ENCODE measurements around the gene MTCH1. TPM values are rescaled to one million over a fixed set of nuclear protein-coding genes. Genes with fewer than 3 reads are reported as not detected.

MTCH1 gene
- total and polyA plus RNA-seq, 9 of the 15 experiments (the other 6 are each of a cell fraction or from before 2014, with no cell fraction given): 7.9 to 161 (median 118) TPM

DNA sequence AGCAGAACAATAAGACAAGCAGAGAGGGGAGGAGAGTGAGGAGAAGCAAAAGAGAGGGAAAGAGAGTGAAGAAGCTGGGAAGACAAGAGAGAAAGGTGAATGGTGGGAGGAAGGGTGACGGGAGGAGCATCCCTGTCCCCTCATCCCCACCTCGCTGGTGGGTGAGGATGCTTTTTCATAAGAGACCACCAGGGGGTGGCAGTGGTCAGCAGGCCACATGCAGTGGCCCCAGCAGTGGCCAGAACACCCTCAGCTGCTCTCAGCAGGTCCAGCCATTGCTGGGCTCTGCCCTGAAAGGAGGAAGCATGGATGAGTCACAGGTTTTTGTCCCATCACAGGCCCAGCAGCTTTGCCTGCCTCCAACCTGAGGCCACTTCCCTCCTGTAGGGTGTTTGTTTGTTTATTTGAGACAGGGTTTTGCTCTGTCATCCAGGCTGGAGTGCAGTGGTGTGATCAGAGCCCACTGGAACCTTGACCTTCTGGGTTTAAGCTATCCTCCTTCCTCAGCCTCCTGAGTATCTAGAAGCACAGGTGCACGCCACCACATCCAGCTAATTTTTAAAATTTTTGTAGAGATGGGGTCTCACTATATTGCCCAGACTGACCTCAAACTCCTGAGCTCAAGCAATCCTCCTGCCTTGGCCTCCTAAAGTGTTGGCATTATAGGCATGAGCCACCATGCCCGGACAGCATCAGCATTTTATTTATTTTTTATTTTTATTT is 43.4 kb upstream of the MTCH1 start (continued):
- TF ChIP-seq STAT5A (IDR thresholded peaks at IDR 0.05; ENCODE audit: borderline replicate concordance, low read length): no peak
- TF ChIP-seq C11orf30 (IDR thresholded peaks at IDR 0.05; ENCODE audit: low read depth): peak; percentile 89
- TF ChIP-seq POLR2A (conservative IDR thresholded peaks at IDR 0.05): no peak
- TF ChIP-seq ZNF707 (CRISPR knock-in tag; conservative IDR thresholded peaks at IDR 0.05): no peak
- peak; percentile 94; the same call in 1 of the 2 replicates for TF ChIP-seq NR1H2 (CRISPR knock-in tag; IDR thresholded peaks at IDR 0.05)
- TF ChIP-seq, protein P1, sequence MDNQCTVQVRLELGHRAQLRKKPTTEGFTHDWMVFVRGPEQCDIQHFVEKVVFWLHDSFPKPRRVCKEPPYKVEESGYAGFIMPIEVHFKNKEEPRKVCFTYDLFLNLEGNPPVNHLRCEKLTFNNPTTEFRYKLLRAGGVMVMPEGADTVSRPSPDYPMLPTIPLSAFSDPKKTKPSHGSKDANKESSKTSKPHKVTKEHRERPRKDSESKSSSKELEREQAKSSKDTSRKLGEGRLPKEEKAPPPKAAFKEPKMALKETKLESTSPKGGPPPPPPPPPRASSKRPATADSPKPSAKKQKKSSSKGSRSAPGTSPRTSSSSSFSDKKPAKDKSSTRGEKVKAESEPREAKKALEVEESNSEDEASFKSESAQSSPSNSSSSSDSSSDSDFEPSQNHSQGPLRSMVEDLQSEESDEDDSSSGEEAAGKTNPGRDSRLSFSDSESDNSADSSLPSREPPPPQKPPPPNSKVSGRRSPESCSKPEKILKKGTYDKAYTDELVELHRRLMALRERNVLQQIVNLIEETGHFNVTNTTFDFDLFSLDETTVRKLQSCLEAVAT (IDR thresholded peaks at IDR 0.05): peak; percentile 33 to 77; a peak in 2 of 4 replicates
- peak; percentile 40; the same call in 1 of the 2 replicates for TF ChIP-seq TEAD4 (IDR thresholded peaks at IDR 0.05; ENCODE audit: low read length)
- TF ChIP-seq TEAD4 (CRISPR knock-in tag; IDR thresholded peaks at IDR 0.05; ENCODE audit: borderline replicate concordance): no peak
- TF ChIP-seq, protein P2, sequence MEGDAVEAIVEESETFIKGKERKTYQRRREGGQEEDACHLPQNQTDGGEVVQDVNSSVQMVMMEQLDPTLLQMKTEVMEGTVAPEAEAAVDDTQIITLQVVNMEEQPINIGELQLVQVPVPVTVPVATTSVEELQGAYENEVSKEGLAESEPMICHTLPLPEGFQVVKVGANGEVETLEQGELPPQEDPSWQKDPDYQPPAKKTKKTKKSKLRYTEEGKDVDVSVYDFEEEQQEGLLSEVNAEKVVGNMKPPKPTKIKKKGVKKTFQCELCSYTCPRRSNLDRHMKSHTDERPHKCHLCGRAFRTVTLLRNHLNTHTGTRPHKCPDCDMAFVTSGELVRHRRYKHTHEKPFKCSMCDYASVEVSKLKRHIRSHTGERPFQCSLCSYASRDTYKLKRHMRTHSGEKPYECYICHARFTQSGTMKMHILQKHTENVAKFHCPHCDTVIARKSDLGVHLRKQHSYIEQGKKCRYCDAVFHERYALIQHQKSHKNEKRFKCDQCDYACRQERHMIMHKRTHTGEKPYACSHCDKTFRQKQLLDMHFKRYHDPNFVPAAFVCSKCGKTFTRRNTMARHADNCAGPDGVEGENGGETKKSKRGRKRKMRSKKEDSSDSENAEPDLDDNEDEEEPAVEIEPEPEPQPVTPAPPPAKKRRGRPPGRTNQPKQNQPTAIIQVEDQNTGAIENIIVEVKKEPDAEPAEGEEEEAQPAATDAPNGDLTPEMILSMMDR (IDR thresholded peaks at IDR 0.05 in 2 of 3, conservative IDR thresholded peaks at IDR 0.05 in 1 of 3; ENCODE audit: insufficient read depth in 2 of 3, low read depth in 1 of 3, low read length in 3 of 3): peak; percentile 96 to 99 (median 97)
- peak; percentile 29; the same call in 1 of the 2 replicates for TF ChIP-seq ELF4 (CRISPR knock-in tag; IDR thresholded peaks at IDR 0.05)
- no peak for TF ChIP-seq TGIF2 (CRISPR knock-in tag; IDR thresholded peaks at IDR 0.05)
- TF ChIP-seq CBX3 (IDR thresholded peaks at IDR 0.05; ENCODE audit: borderline replicate concordance in 1 of 2, low read length in 2 of 2): peak in 1 of 2 experiments; percentile 93; a peak in 1 of 3 replicates
- TF ChIP-seq, protein P3, sequence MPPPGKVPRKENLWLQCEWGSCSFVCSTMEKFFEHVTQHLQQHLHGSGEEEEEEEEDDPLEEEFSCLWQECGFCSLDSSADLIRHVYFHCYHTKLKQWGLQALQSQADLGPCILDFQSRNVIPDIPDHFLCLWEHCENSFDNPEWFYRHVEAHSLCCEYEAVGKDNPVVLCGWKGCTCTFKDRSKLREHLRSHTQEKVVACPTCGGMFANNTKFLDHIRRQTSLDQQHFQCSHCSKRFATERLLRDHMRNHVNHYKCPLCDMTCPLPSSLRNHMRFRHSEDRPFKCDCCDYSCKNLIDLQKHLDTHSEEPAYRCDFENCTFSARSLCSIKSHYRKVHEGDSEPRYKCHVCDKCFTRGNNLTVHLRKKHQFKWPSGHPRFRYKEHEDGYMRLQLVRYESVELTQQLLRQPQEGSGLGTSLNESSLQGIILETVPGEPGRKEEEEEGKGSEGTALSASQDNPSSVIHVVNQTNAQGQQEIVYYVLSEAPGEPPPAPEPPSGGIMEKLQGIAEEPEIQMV (tag; conservative IDR thresholded peaks at IDR 0.05; ENCODE audit: low read depth): 0 out of 2 replicates have a peak, but pooled peaks have one; percentile 7
- TF ChIP-seq TSC22D4 (tag; IDR thresholded peaks at IDR 0.05): no peak
- peak; percentile 86 to 97 for TF ChIP-seq ETV6 (IDR thresholded peaks at IDR 0.05; ENCODE audit: borderline replicate concordance in 1 of 2, low read depth in 2 of 2, low read length in 1 of 2)
- TF ChIP-seq ETV6 (CRISPR knock-in tag; IDR thresholded peaks at IDR 0.05; ENCODE audit: borderline replicate concordance): no peak
- peak; percentile 43 for TF ChIP-seq MEIS2 (IDR thresholded peaks at IDR 0.05; ENCODE audit: partially characterized antibody)
- TF ChIP-seq LARP7 (IDR thresholded peaks at IDR 0.05): no peak
- no peak for TF ChIP-seq HNRNPH1 (optimal IDR thresholded peaks at IDR 0.05; ENCODE audit: low read depth, low read length)
- TF ChIP-seq ZZZ3 (IDR thresholded peaks at IDR 0.05): no peak
- TF ChIP-seq, protein P4, sequence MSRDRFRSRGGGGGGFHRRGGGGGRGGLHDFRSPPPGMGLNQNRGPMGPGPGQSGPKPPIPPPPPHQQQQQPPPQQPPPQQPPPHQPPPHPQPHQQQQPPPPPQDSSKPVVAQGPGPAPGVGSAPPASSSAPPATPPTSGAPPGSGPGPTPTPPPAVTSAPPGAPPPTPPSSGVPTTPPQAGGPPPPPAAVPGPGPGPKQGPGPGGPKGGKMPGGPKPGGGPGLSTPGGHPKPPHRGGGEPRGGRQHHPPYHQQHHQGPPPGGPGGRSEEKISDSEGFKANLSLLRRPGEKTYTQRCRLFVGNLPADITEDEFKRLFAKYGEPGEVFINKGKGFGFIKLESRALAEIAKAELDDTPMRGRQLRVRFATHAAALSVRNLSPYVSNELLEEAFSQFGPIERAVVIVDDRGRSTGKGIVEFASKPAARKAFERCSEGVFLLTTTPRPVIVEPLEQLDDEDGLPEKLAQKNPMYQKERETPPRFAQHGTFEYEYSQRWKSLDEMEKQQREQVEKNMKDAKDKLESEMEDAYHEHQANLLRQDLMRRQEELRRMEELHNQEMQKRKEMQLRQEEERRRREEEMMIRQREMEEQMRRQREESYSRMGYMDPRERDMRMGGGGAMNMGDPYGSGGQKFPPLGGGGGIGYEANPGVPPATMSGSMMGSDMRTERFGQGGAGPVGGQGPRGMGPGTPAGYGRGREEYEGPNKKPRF (IDR thresholded peaks at IDR 0.05; ENCODE audit: low read depth, low read length): no peak
